ENCODE data around the gene MRO. TPM values are rescaled to one million over a fixed set of nuclear protein-coding genes. Genes with fewer than 3 reads are reported as not detected.

Gene MRO
- total RNA-seq, 4 donors from 2014 or later, result 0.18 to 1.4 (median 0.49) TPM; not detected in 1

GRCh38 chr18:50793641-50794565 lies 25.9 kb downstream of the MRO start:
- Histone ChIP-seq H3K9me3 (no peaks in the 10 kb centered on the region), H3K36me3 (no peaks in the 10 kb centered on the region), H3K27ac (no peak overlapping the region), H3K4me3 (no peak overlapping the region), H3K27me3 (no peaks in the 10 kb centered on the region), H3K4me1 (no peaks in the 10 kb centered on the region)
- intact Hi-C loops (cut with DNase I; ENCODE audit: low total_unique reads), result no loop called here
- in situ Hi-C loops (cut with MboI; ENCODE audit: low sequenced_read_pairs in 4 of 4), result loop anchor here in 1 of 4 donors (25.0 kb wide), 1 partner anchor 282 kb away; no protein-coding TSS in a partner anchor
- no peak for DNase-seq
- TF ChIP-seq POLR2A (IDR thresholded peaks at IDR 0.05) (no peak), CTCF (IDR thresholded peaks at IDR 0.05 in 4 of 5, conservative IDR thresholded peaks at IDR 0.05 in 1 of 5) (no peak)
- no peak for ATAC-seq

- Histone ChIP-seq H3K36me3 (no peaks in the 10 kb centered on the region), H3K4me1 (no peaks in the 10 kb centered on the region), H3K27ac (no peak overlapping the region), H3K9me3 (no peaks in the 10 kb centered on the region), H3K27me3 (no peaks in the 10 kb centered on the region), H3K4me3 (no peak overlapping the region)
- no peak for DNase-seq
- TF ChIP-seq POLR2A (IDR thresholded peaks at IDR 0.05) (no peak), CTCF (IDR thresholded peaks at IDR 0.05 in 4 of 5, conservative IDR thresholded peaks at IDR 0.05 in 1 of 5) (no peak)
- in situ Hi-C loops (cut with MboI; ENCODE audit: low sequenced_read_pairs in 4 of 4) (loop anchor here in 1 of 4 donors (25.0 kb wide), 1 partner anchor 281 kb away; no protein-coding TSS in a partner anchor), intact Hi-C loops (cut with DNase I; ENCODE audit: low total_unique reads) (no loop called here)
- no peak for ATAC-seq
Measured at GRCh38 chr18:50792885-50793284, 26.9 kb downstream of the MRO start.

- intact Hi-C loops (cut with DNase I; ENCODE audit: low total_unique reads) (no loop called here), in situ Hi-C loops (cut with MboI; ENCODE audit: low sequenced_read_pairs in 4 of 4) (loop anchor here in 1 of 4 donors (25.0 kb wide), 1 partner anchor 280 kb away; no protein-coding TSS in a partner anchor)
- DNase-seq (no peak), ATAC-seq (no peak)
- Histone ChIP-seq H3K9me3 (no peaks in the 10 kb centered on the region), H3K27ac (no peak overlapping the region), H3K27me3 (no peaks in the 10 kb centered on the region), H3K4me3 (no peak overlapping the region), H3K4me1 (no peaks in the 10 kb centered on the region), H3K36me3 (no peaks in the 10 kb centered on the region)
- TF ChIP-seq CTCF (IDR thresholded peaks at IDR 0.05 in 4 of 5, conservative IDR thresholded peaks at IDR 0.05 in 1 of 5) (no peak), POLR2A (IDR thresholded peaks at IDR 0.05) (no peak)
Measured at GRCh38 chr18:50791599-50792438, 28.0 kb downstream of the MRO start.

- ATAC-seq (no peak), DNase-seq (no peak)
- Histone ChIP-seq H3K9me3 (no peaks in the 10 kb centered on the region), H3K36me3 (no peaks in the 10 kb centered on the region), H3K4me3 (no peak overlapping the region), H3K4me1 (no peaks in the 10 kb centered on the region), H3K27me3 (no peaks in the 10 kb centered on the region), H3K27ac (no peak overlapping the region)
- intact Hi-C loops (cut with DNase I; ENCODE audit: low total_unique reads) (no loop called here), in situ Hi-C loops (cut with MboI; ENCODE audit: low sequenced_read_pairs in 4 of 4) (loop anchor here in 1 of 4 donors (25.0 kb wide), 1 partner anchor 279 kb away; no protein-coding TSS in a partner anchor)
- no peak for TF ChIP-seq POLR2A (IDR thresholded peaks at IDR 0.05)
- TF ChIP-seq CTCF (IDR thresholded peaks at IDR 0.05 in 4 of 5, conservative IDR thresholded peaks at IDR 0.05 in 1 of 5), result no peak
Measured at GRCh38 chr18:50790948-50791347, 28.9 kb downstream of the MRO start.
